ENCODE measurements around the gene TNFRSF25. TPM values are rescaled to one million over a fixed set of nuclear protein-coding genes. Genes with fewer than 3 reads are reported as not detected.

TNFRSF25 gene
- total and polyA plus RNA-seq, 2 donors (not counting 3 experiments of a cell fraction or from before 2014, with no cell fraction given): 33.9 to 38.8 TPM

Small RNAs within 50 kb of the gene (microRNA-seq; reads per million reads assigned to microRNA genes)
- not detected for gene MIR4252 (ENCODE audit: borderline number of aligned reads, borderline replicate concordance)

Small RNAs within 50 kb of the gene (small RNA-seq; reads per million reads assigned to genes)
- not detected for gene MIR4252 (ENCODE audit: insufficient read depth, insufficient read length, low read depth, low replicate concordance)

Other genes with a start within 250 kb of the TNFRSF25 start
- gene ICMT, start 230.2 kb downstream of the TNFRSF25 start, total RNA-seq: 66.4 and 66.5 TPM in 2 replicates
- 35.5 and 39.2 TPM in 2 replicates for gene ICMT, start 230.2 kb downstream of the TNFRSF25 start, polyA plus RNA-seq
- gene HES3, start 222.0 kb downstream of the TNFRSF25 start, total RNA-seq: not detected in 2 replicates
- not detected in 2 replicates for gene HES3, start 222.0 kb downstream of the TNFRSF25 start, polyA plus RNA-seq
- 2.8 and 3.1 TPM in 2 replicates for gene GPR153, start 205.1 kb downstream of the TNFRSF25 start, total RNA-seq
- gene GPR153, start 205.1 kb downstream of the TNFRSF25 start, polyA plus RNA-seq: 3.9 and 4.0 TPM in 2 replicates
- gene ACOT7, start 72.4 kb downstream of the TNFRSF25 start, total RNA-seq: 69.4 and 76.5 TPM in 2 replicates
- gene ACOT7, start 72.4 kb downstream of the TNFRSF25 start, polyA plus RNA-seq: 104 and 105 TPM in 2 replicates
- gene HES2, start 46.3 kb downstream of the TNFRSF25 start, total RNA-seq: 9.4 and 13.3 TPM in 2 replicates
- gene HES2, start 46.3 kb downstream of the TNFRSF25 start, polyA plus RNA-seq: 3.6 and 3.7 TPM in 2 replicates
- 0.71 and 2.2 TPM in 2 replicates for gene ESPN, start 41.4 kb downstream of the TNFRSF25 start, total RNA-seq
- 0.46 and 0.54 TPM in 2 replicates for gene ESPN, start 41.4 kb downstream of the TNFRSF25 start, polyA plus RNA-seq
- 56.9 and 68.3 TPM in 2 replicates for gene PLEKHG5, start 25.5 kb upstream of the TNFRSF25 start, total RNA-seq
- gene PLEKHG5, start 25.5 kb upstream of the TNFRSF25 start, polyA plus RNA-seq: 30.6 and 40.8 TPM in 2 replicates
- gene NOL9, start 88.3 kb upstream of the TNFRSF25 start, total RNA-seq: 39.7 and 42.9 TPM in 2 replicates
- 14.1 TPM in 2 replicates for gene NOL9, start 88.3 kb upstream of the TNFRSF25 start, polyA plus RNA-seq
- gene TAS1R1, start 89.1 kb upstream of the TNFRSF25 start, total RNA-seq: not detected in 2 replicates
- not detected in 2 replicates for gene TAS1R1, start 89.1 kb upstream of the TNFRSF25 start, polyA plus RNA-seq
- gene ZBTB48, start 113.8 kb upstream of the TNFRSF25 start, total RNA-seq: 25.1 and 29.2 TPM in 2 replicates
- 20.9 and 29.0 TPM in 2 replicates for gene ZBTB48, start 113.8 kb upstream of the TNFRSF25 start, polyA plus RNA-seq
- gene KLHL21, start 136.7 kb upstream of the TNFRSF25 start, total RNA-seq: 19.2 and 22.4 TPM in 2 replicates
- 18.0 and 24.9 TPM in 2 replicates for gene KLHL21, start 136.7 kb upstream of the TNFRSF25 start, polyA plus RNA-seq
- gene PHF13, start 147.6 kb upstream of the TNFRSF25 start, total RNA-seq: 17.8 and 18.6 TPM in 2 replicates
- gene PHF13, start 147.6 kb upstream of the TNFRSF25 start, polyA plus RNA-seq: 5.6 and 5.7 TPM in 2 replicates
- 15.2 and 16.7 TPM in 2 replicates for gene THAP3, start 158.7 kb upstream of the TNFRSF25 start, total RNA-seq
- 11.3 and 13.5 TPM in 2 replicates for gene THAP3, start 158.7 kb upstream of the TNFRSF25 start, polyA plus RNA-seq
- 64.3 and 65.9 TPM in 2 replicates for gene DNAJC11, start 235.6 kb upstream of the TNFRSF25 start, total RNA-seq
- 30.2 and 31.1 TPM in 2 replicates for gene DNAJC11, start 235.6 kb upstream of the TNFRSF25 start, polyA plus RNA-seq